Measurements from ENCODE around the gene MED25.

- no peak for TF ChIP-seq CTCF (conservative IDR thresholded peaks at IDR 0.05; ENCODE audit: low read length)
- no peak for TF ChIP-seq EZH2phosphoT487 (IDR thresholded peaks at IDR 0.05; ENCODE audit: borderline replicate concordance)
Observed at GRCh38 chr19:49879243-49879963, 61.3 kb downstream of the MED25 start.

Measured in Loucy (cell line).